ENCODE measurements around the gene LIPC.

- no peak for TF ChIP-seq CTCF (IDR thresholded peaks at IDR 0.05 in 8 of 11, conservative IDR thresholded peaks at IDR 0.05 in 3 of 11)
- no peak for TF ChIP-seq POLR2A (IDR thresholded peaks at IDR 0.05)
Observed at GRCh38 chr15:58515807-58516206, 84.0 kb downstream of the LIPC start.

Measured in spleen (tissue), 7 donors.